Measurements from ENCODE around the gene UBA52. TPM values are rescaled to one million over a fixed set of nuclear protein-coding genes. Genes with fewer than 3 reads are reported as not detected.

Gene UBA52
- total RNA-seq, 2 experiments from 2014 or later = 1,648 to 1,705 TPM

DNA sequence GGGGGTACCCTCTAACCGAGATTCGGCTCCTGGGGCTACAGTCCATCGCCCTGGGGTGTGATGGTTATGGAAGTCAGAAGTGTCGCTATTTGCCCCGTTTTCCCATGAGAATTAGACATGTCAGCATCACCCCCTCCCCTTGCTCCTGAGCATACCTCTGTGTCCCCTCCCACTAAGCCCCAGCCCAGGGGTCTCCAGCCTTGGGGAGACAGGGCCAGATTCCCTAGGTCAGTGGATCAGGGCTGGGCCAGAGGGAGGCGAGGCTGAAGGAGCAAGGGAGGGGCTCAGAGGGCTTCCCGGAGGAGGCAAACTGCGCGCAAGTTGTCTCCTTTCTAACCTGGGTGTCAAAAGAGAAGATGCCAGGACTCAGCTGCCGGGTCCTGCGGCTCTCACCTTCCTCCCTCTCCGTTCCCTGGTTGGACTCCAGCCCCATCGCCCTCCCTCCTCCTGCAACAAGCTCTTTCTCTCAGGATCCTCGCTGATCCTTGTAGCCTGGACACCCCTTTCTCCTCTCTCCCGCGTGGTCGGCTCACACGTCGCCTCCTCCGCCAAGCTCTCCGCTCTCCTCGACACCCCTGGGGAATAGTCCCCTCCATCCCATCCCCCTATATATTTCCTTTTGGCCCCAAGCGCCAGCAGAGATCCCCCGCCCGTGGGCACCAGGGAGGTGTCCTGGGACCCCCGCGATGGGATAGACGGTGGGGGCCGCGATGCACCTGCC is 40.6 kb downstream of the UBA52 start:
- ChIA-PET POLR2A (no interaction called here), CTCF (interaction anchor here (1.3 kb wide), 1 partner anchor 92 kb away, joined by 5 read pairs; no protein-coding TSS in a partner anchor)

DNA sequence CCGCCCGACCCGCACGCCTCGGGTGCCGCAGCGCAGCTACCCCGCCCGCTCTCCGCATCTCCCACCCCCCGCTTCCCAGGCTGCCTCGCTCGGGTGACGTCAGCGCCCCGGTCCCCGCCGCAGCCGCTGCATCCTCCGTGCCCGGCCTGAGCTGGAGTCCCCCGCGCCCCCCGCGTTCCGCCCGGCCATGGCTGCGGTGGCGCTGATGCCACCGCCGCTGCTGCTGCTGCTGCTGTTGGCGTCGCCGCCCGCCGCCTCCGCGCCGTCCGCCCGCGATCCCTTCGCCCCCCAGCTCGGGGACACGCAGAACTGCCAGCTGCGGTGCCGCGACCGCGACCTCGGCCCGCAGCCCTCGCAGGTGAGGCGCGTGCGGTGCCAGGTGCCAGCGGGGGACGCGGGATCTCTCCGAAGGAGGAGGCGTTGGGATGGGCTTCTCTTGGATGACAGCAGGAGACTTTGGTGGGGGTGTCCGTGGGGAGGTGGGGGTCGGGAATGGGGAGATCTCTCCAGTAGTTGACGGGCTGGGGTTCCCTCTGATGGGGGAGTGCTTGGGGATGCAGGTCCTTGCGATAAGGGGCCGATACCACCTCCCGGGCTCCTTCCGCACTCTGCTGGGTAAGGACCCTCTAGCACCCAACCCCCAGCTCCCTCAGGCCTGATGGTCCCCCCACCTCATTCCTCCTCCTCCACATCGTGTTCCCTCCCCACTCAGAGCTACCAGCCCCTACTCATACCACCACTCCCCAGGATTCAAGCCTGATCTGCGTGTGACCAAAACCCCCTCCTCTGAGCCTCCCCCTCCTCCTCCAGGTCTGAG is 41.3 kb downstream of the UBA52 start, which contains the start of gene TMEM59L:
Gene TMEM59L, plus strand, starts transcription at position 99 of the 817 bp plus-strand sequence. Its CDS starts 89 bp downstream, at position 188.
- POLR2A ChIA-PET = no interaction called here
- CTCF ChIA-PET = interaction anchor here (1.0 to 1.3 kb wide), 3 partner anchors 20 to 93 kb away, joined by 3 to 5 read pairs (median 3); partner anchors contain the start of gene UBA52

DNA sequence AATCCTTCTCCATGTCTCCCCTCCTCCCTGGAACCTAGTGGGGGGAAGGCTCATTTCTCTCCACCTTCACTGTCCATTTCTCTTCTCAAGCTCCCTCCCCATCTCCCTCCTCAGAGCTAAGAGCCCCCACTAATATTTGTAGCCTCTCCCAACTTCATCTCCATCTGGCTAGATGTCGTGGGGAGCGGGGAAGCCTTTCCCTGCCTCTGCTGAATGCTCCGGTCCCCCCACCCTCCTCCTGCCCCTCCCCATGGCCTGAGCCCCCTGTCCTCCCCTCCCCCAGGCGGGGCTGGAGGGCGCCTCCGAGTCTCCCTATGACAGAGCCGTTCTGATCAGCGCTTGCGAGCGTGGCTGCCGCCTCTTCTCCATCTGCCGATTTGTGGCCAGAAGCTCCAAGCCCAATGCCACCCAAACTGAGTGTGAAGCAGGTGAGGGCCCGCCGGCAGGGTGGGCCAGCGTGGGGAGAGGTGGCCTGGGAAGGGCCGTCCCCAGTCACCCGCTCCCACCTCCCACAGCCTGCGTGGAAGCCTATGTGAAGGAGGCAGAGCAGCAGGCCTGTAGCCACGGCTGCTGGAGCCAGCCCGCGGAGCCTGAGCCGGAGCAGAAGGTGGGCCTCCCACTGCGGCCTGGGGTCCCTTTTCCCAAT is 42.1 kb downstream of the UBA52 start:
- CTCF ChIA-PET = interaction anchor here (1.0 to 1.3 kb wide), 3 partner anchors 21 to 94 kb away, joined by 3 to 5 read pairs (median 3); partner anchors contain the start of gene UBA52
- POLR2A ChIA-PET = no interaction called here

DNA sequence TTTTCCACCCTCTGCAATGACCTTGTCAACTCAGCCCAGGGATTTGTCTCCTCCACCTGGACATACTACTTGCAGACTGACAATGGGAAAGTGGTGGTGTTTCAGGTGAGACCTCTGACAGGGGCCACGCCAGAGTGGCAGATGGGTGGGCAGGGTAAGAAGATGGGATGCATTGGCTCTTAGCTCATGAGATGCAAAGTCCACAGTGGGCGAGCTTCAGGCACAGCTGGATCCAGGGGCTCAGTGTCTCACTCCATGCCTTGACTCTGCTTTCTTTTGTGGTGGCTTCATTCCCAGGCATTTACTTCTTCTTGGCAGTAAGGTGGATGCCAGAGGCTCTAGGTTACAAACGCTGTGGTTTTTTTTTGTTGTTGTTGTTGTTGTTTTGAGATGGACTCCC is 44.4 kb downstream of the UBA52 start:
- POLR2A ChIA-PET = no interaction called here
- CTCF ChIA-PET = no interaction called here

DNA sequence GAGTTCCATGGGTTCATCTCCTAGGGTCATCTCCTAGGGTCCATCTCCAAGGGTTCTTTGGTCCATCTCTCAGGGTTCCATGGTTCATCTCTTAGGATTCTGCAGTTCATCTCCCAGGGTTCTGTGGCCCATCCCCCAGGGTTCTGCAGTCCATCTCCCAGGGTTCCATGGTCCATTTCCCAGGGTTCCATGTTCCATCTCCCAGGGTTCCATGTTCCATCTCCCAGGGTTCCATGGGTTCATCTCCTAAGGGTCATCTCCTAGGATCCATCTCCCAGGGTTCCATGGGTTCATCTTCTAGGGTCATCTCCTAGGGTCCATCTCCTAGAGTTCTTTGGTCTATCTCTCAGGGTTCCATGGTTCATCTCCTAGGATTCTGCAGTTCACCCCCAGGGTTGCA is 45.9 kb downstream of the UBA52 start:
- CTCF ChIA-PET = no interaction called here
- POLR2A ChIA-PET = no interaction called here

DNA sequence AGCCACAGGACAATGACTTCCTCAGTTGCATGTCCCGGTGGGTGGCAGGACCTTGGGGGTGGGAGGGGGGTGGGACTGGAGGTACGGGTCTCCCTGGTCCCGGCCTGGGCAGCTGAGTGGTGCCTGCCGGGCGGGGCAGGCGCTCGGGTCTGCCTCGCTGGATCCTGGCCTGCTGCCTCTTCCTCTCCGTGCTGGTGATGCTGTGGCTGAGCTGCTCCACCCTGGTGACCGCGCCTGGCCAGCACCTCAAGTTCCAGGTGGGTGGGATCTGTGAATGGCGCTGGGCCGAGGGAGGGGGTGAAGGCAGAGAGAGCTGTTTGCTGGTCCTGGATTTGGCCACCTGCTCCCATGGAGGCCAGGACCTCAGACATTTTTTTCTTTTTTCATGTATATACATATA is 46.6 kb downstream of the UBA52 start:
- ChIA-PET CTCF (no interaction called here), POLR2A (no interaction called here)

DNA sequence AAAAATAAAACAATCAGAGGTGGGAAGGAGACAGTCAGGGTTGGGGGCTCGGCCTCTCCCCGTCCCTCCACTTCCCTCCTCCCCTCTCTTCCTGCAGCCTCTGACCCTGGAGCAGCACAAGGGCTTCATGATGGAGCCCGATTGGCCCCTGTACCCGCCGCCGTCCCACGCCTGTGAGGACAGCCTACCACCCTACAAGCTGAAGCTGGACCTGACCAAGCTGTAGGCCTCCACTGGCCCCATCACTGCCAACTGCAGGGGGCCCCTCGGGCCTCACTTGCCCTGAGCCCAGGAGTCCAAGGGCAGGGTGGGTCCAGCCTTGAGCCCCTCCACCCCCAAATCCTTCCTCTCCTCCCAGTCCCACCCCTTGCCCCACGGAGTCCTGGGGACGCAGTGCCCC is 48.7 kb downstream of the UBA52 start:
- CTCF ChIA-PET = no interaction called here

DNA sequence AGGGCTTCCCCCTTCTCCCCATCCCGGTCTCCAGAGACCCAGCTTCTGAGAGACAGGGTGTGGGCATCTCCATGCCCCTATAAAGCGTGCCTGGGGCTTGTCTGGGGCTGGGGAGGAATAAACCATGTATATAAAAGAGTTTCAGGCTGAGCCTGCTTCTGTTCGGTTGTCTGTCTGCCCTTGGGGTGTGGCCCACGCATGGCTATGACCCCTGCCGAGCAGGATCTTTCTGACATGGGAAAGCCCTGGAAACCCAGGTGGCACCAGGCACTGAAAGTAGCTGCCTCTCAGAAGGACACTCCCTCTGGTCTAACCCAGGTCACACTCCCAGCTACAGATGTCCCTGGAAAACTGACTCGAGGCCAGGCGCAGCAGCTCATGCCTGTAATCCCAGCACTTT is 49.2 kb downstream of the UBA52 start:
- ChIA-PET POLR2A (no interaction called here), CTCF (no interaction called here)

More for the DNA sequence above, 48.7 kb downstream of the UBA52 start:
- POLR2A ChIA-PET = no interaction called here

DNA sequence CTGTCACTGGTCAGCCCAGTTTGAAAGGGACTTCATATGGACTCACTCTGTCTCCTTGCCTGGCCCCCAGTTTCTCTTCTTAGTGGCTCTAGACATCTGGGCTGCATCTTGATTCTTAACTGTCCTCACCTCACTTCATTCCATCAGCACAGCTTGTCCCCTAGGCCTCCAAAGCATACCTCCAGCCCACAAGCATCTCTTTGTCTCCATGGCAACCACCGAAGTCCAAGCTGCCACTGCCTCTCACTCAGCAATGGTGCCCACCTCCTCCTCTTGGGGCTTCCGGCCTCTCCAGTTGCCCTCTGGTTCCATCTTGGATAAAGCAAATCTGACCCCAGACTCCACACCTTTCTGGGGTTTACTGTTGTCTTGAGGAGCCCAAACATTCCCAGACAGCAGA is 55.2 kb downstream of the UBA52 start:
- POLR2A ChIA-PET = no interaction called here
- CTCF ChIA-PET = no interaction called here

Other genes with a start within 250 kb of the UBA52 start
- gene LSM4, start 248.8 kb upstream of the UBA52 start, total RNA-seq = 100 to 1,000 TPM; 385 to 395 TPM
- gene PGPEP1, start 231.3 kb upstream of the UBA52 start, total RNA-seq = 10 to 100 TPM; 27.5 to 28.4 TPM
- gene GDF15, start 185.7 kb upstream of the UBA52 start, total RNA-seq = not detected
- gene LRRC25, start 174.2 kb upstream of the UBA52 start, total RNA-seq = not detected
- gene SSBP4, start 152.5 kb upstream of the UBA52 start, total RNA-seq = 100 to 1,000 TPM; 151 to 158 TPM
- gene ISYNA1, start 133.7 kb upstream of the UBA52 start, total RNA-seq = 10 to 100 TPM; 22.8 to 23.7 TPM
- 10 to 100 TPM; 22.6 to 24.3 TPM for gene ELL, start 49.8 kb upstream of the UBA52 start, total RNA-seq
- 100 to 1,000 TPM; 167 to 168 TPM for gene FKBP8, start 28.3 kb upstream of the UBA52 start, total RNA-seq
- gene KXD1, start 14.0 kb upstream of the UBA52 start, total RNA-seq = 100 to 1,000 TPM; 124 to 129 TPM
- 10 to 100 TPM; 95.2 to 98.7 TPM for gene REX1BD, start 16.9 kb downstream of the UBA52 start, total RNA-seq
- under 1 TPM in 1 of 2 experiments, not detected in 1; 0.61 TPM for gene CRLF1, start 34.9 kb downstream of the UBA52 start, total RNA-seq
- gene TMEM59L, start 41.0 kb downstream of the UBA52 start, total RNA-seq = not detected
- gene KLHL26, start 65.2 kb downstream of the UBA52 start, total RNA-seq = 10 to 100 TPM; 11.8 to 14.3 TPM
- gene CRTC1, start 111.8 kb downstream of the UBA52 start, total RNA-seq = 1 to 10 TPM; 5.0 to 5.5 TPM
- not detected for gene COMP, start 219.4 kb downstream of the UBA52 start, total RNA-seq

Measured in activated CD8-positive, alpha-beta memory T cell treated with anti-CD3 and anti-CD28 coated beads for 36 hours (primary cell).